DOHH2 (cell line): ENCODE results near the gene TTLL9.

Source experiments
- H3F3A ChIP-seq: fragments of 200-600 bp; sonication (generic), shearing (Covaris generic); 2 replicates; pipeline ENCODE4 v1.6.0; 2016; ENCODE audit warnings: antibody characterized with exemption, mild to moderate bottlenecking; ENCODE audit not compliant: control insufficient read depth, insufficient read depth
- H3K27ac ChIP-seq: fragments of 200-600 bp; sonication (generic); 2 replicates; pipeline ENCODE4 v1.5.1; 2014; ENCODE audit warnings: low read depth, mild to moderate bottlenecking, low read length, moderate library complexity
- H3K27me3 ChIP-seq: fragments of 200-600 bp; sonication (generic); 2 replicates; pipeline ENCODE4 v1.6.1; 2014; ENCODE audit warnings: mild to moderate bottlenecking, low read length, mixed read lengths; ENCODE audit not compliant: control insufficient read depth
- H3K36me3 ChIP-seq: fragments of 200-600 bp; sonication (generic); 2 replicates; pipeline ENCODE4 v1.6.1; 2014; ENCODE audit warnings: mild to moderate bottlenecking, low read length, moderate library complexity, mixed read lengths; ENCODE audit not compliant: control insufficient read depth
- H3K4me1 ChIP-seq: fragments of 200-600 bp; sonication (generic); 2 replicates; pipeline ENCODE4 v1.6.1; 2014; ENCODE audit warnings: mild to moderate bottlenecking, low read length, mixed read lengths; ENCODE audit not compliant: control insufficient read depth
- H3K4me2 ChIP-seq: fragments of 200-600 bp; sonication (generic); 2 replicates; pipeline ENCODE4 v1.6.0; 2014; ENCODE audit warnings: mild to moderate bottlenecking, low read length, moderate library complexity
- H3K4me3 ChIP-seq: fragments of 200-600 bp; sonication (generic); 2 replicates; pipeline ENCODE4 v1.5.1; 2014; ENCODE audit warnings: mild to moderate bottlenecking, low read length, mixed read lengths
- H3K79me2 ChIP-seq: fragments of 200-600 bp; sonication (generic); 2 replicates; pipeline ENCODE4 v1.6.1; 2014; ENCODE audit warnings: mild to moderate bottlenecking, low read length, mixed read lengths; ENCODE audit not compliant: control insufficient read depth
- H3K9me2 ChIP-seq: fragments of 200-600 bp; sonication (generic); replicated peaks from 2 replicates; pipeline ENCODE4 v1.6.1; 2014; ENCODE audit warnings: mild to moderate bottlenecking, low read length, mixed read lengths; ENCODE audit not compliant: control insufficient read depth
- H3K9me3 ChIP-seq: fragments of 200-600 bp; sonication (generic); 2 replicates; pipeline ENCODE4 v1.6.1; 2014; ENCODE audit warnings: antibody characterized with exemption, low read length, mixed read lengths; ENCODE audit not compliant: control insufficient read depth, insufficient read depth
- H4K20me1 ChIP-seq: fragments of 200-600 bp; sonication (generic); 2 replicates; pipeline ENCODE4 v1.6.0; 2014; ENCODE audit warnings: low read depth, mild to moderate bottlenecking, antibody characterized with exemption, low read length, moderate library complexity; ENCODE audit not compliant: control insufficient read depth, insufficient read depth
- EZH2phosphoT487 ChIP-seq: fragments of 200-600 bp; sonication (generic); IDR thresholded peaks from 2 replicates; pipeline ENCODE4 v1.6.1; 2017; ENCODE audit warnings: borderline replicate concordance, mild to moderate bottlenecking, antibody characterized with exemption, low read length, moderate library complexity, mixed read lengths
- TF ChIP-seq, protein P1 (sequence below): fragments of 200-600 bp; sonication (generic); IDR thresholded peaks from one replicate; pipeline ENCODE4 v1.5.1; 2014; ENCODE audit warnings: antibody characterized with exemption, mild to moderate bottlenecking, low read depth, low read length; ENCODE audit not compliant: poor library complexity, severe bottlenecking

TTLL9 gene

DNA sequence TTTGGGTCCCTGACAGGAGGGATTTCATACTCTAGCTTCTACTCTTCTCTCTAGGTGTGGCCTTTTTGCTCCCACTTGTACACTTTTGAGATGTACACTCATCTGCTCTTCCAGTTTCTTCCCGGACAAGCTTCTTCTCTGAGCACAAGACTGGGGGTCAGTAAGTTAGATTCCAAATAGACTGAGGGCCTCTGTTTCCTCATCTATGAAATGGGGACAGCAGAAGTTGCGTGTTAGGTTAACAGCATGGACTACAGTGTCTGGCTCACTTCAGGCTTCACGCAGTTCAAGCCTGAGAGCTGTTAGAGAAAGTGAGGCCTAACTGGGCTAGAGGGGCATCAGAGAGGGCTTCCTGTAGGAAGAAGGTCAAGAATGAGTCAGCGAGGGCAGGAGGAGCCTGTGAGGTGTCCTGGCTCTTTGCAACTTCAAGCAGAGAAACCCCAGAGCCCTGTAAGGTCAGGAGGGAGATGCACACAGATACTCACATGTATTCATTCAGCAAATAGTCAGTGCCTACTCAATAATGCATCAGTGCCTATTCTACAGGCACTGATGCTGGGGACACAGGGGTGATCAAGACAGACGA is 118.1 kb downstream of the TTLL9 start:
- H3K27ac ChIP-seq = no peak overlapping the region
- H3K4me3 ChIP-seq = no peak overlapping the region
- H3K9me3 ChIP-seq = no peaks in the 10 kb centered on the region
- H3K9me2 ChIP-seq = no peaks in the 10 kb centered on the region
- H3K4me1 ChIP-seq = no peaks in the 10 kb centered on the region
- H3K36me3 ChIP-seq = no peaks in the 10 kb centered on the region
- H4K20me1 ChIP-seq = no peaks in the 10 kb centered on the region
- no peaks in the 10 kb centered on the region for H3F3A ChIP-seq
- H3K79me2 ChIP-seq = no peaks in the 10 kb centered on the region
- TF ChIP-seq, protein P1, sequence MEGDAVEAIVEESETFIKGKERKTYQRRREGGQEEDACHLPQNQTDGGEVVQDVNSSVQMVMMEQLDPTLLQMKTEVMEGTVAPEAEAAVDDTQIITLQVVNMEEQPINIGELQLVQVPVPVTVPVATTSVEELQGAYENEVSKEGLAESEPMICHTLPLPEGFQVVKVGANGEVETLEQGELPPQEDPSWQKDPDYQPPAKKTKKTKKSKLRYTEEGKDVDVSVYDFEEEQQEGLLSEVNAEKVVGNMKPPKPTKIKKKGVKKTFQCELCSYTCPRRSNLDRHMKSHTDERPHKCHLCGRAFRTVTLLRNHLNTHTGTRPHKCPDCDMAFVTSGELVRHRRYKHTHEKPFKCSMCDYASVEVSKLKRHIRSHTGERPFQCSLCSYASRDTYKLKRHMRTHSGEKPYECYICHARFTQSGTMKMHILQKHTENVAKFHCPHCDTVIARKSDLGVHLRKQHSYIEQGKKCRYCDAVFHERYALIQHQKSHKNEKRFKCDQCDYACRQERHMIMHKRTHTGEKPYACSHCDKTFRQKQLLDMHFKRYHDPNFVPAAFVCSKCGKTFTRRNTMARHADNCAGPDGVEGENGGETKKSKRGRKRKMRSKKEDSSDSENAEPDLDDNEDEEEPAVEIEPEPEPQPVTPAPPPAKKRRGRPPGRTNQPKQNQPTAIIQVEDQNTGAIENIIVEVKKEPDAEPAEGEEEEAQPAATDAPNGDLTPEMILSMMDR = no peak
- TF ChIP-seq EZH2phosphoT487 = no peak
- no peak overlapping the region for H3K4me2 ChIP-seq
- H3K27me3 ChIP-seq = peaks cover 16% of the 10 kb centered on the region

DNA sequence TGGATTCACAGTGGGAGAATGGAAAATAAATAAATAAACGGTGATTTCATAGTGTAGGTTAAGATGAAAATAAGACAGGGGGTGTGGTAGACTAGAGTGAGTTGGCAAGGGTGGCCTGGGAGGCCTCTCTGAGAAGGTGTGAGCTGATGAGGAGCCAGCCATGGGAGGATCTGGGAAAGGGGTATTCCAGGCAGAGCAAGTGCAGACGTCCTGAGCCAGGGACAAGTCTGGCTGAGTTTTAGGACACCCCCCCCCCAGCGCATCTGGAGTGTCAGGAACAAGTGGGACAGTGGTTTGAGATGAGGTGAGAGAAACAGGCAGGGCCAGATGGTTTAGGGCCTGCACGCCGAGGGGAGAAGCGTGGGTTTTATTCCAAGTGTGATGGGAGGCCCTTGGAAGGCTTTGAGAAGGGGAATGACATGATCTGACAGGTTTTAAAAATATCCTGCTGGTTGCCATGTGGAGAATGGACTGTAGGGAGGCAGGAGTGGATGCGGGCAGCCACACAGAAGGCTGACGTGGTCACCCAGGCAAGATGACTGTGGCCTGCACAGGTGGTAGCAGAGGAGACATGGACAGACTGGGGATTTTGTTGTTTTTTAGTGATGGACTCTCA is 118.7 kb downstream of the TTLL9 start:
- Histone ChIP-seq H3K4me1 (no peaks in the 10 kb centered on the region), H3K79me2 (no peaks in the 10 kb centered on the region), H3K4me3 (no peak overlapping the region), H3K27me3 (peaks cover 22% of the 10 kb centered on the region), H3K9me3 (no peaks in the 10 kb centered on the region), H3K27ac (no peak overlapping the region), H3K36me3 (no peaks in the 10 kb centered on the region), H4K20me1 (no peaks in the 10 kb centered on the region), H3K9me2 (no peaks in the 10 kb centered on the region), H3K4me2 (no peak overlapping the region), H3F3A (no peaks in the 10 kb centered on the region)
- no peak for TF ChIP-seq EZH2phosphoT487
- TF ChIP-seq, protein P1 = no peak

DNA sequence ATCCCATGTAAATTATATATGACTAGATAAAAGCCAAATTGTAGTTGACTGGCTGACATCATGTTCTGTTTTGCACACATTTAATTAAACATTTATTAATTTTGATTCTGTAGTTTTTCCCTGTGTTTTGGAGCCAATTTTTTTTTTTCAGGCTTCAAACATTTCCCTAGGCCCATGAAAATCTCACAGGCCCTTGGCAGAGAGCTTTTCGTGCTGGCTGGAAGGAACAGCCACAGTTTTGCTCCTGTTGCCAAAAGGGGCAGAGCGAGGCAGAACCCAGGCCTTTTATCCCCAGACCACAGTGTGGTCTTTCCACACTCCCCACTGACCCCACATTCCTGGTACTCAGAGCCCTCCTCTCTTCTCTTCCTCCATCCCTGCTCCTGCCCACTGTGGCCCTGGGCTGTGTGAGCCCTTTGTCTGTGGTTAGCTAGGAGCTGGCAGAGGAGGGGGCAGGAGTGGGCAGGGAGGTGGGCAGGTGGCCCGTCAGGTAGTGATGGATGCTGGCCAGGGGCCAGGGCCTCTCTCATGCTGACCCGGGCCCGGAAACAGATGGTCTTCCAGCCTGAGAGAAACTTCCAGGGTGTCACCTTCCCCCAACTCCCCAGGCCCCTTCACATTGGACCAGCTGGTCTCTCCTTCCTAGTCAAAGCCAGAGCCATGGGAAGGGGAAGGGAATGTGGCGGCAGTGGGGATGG is 120.4 kb downstream of the TTLL9 start:
- Histone ChIP-seq H3K4me2 (no peak overlapping the region), H3K9me3 (no peaks in the 10 kb centered on the region), H3K36me3 (no peaks in the 10 kb centered on the region), H3K79me2 (no peaks in the 10 kb centered on the region), H3K27me3 (peaks cover 31% of the 10 kb centered on the region), H3F3A (no peaks in the 10 kb centered on the region), H3K4me3 (no peak overlapping the region), H3K4me1 (no peaks in the 10 kb centered on the region), H3K27ac (no peak overlapping the region), H4K20me1 (no peaks in the 10 kb centered on the region), H3K9me2 (no peaks in the 10 kb centered on the region)
- TF ChIP-seq, protein P1 = no peak
